Measurements from ENCODE around the gene COL6A1.

DNA sequence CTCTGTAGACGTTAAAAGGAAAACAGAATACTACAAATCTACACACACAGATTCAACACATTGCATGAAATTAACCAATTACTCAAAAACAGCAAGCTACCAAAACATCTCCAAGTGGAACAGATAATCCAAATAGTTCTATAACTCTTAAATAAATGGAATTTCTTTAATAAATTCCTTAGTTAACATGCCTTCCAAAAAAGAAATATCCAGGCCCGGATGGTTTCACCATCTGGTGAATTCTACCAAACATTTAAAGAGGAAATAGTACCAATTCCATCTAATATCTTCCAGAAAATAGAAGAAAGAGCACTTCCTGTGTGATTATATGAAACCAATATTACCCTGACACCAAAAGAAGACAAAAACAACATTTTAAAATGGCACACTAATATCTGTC is 63.6 kb downstream of the COL6A1 start:
- no peak for TF ChIP-seq EZH2 (IDR thresholded peaks at IDR 0.05)
- TF ChIP-seq, protein P1, sequence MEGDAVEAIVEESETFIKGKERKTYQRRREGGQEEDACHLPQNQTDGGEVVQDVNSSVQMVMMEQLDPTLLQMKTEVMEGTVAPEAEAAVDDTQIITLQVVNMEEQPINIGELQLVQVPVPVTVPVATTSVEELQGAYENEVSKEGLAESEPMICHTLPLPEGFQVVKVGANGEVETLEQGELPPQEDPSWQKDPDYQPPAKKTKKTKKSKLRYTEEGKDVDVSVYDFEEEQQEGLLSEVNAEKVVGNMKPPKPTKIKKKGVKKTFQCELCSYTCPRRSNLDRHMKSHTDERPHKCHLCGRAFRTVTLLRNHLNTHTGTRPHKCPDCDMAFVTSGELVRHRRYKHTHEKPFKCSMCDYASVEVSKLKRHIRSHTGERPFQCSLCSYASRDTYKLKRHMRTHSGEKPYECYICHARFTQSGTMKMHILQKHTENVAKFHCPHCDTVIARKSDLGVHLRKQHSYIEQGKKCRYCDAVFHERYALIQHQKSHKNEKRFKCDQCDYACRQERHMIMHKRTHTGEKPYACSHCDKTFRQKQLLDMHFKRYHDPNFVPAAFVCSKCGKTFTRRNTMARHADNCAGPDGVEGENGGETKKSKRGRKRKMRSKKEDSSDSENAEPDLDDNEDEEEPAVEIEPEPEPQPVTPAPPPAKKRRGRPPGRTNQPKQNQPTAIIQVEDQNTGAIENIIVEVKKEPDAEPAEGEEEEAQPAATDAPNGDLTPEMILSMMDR (IDR thresholded peaks at IDR 0.05 in 2 of 3, conservative IDR thresholded peaks at IDR 0.05 in 1 of 3; ENCODE audit: borderline replicate concordance in 1 of 3, insufficient read depth in 1 of 3, low read depth in 2 of 3, low read length in 2 of 3): no peak
- no peak for TF ChIP-seq POLR2AphosphoS5 (IDR thresholded peaks at IDR 0.05; ENCODE audit: low read depth, low read length)
- TF ChIP-seq SRF (IDR thresholded peaks at IDR 0.05; ENCODE audit: low read depth): no peak
